MV-4-11 (cell line): ENCODE results near the gene TRIM22.

Source experiments
- DNase-seq: peaks from one replicate; lab custom pipeline; 2025; lab: John Stamatoyannopoulos, UW

TRIM22 gene

DNA sequence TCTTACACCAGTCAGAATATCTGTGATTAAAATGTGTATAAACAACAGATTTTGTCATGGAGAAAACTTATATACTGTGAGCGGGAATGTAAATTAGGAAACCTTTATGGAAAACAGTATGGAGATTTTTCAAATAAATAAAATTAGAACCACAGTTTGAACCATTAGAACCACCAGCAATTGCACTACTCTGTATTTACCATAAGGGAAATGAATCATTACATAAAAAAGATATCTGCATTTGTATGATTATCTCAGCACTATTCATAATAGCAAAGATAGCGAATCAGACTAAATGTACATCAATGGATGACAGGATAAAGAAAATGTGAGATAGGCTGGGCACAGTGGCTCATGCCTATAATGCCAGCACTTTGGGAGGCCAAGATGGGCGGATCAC lies 57.0 kb downstream of the TRIM22 start:
- no peak for DNase-seq

GRCh38 chr11:5749836-5750235 lies 60.2 kb downstream of the TRIM22 start:
- no peak for DNase-seq

DNA sequence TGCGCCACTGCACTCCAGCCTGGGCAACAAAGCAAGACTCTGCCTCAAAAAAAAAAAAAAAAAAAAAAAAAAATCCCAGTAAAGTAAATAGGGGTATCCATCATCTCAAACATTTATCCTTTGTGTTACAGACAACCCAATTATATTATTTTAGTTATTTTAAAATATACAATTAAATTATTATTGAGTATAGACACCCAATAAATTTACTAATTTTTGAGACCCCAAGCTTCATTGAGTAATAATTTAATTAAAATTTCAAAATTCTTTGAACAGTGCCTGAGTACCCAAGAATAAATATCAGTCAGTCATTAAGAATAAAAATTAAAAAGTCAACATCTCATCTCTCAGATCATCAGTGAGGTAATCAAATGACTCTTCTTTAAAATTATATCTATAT lies 64.4 kb downstream of the TRIM22 start, which contains the start of gene OR52N4:
OR52N4 (plus strand) TSS at position 301 of the 400 bp plus-strand sequence. CDS start 498 bp downstream, outside the sequence.
- DNase-seq, result no peak
